Measurements from ENCODE around the gene MTMR10.

MTMR10 gene

GRCh38 chr15:31013863-31014607 is 22.6 kb upstream of the MTMR10 start:
- DNase-seq = no peak

- no peak for DNase-seq
These were observed 21.0 kb upstream of the MTMR10 start for GRCh38 chr15:31012455-31012854.

GRCh38 chr15:31010036-31010435 is 18.6 kb upstream of the MTMR10 start:
- DNase-seq = no peak

- DNase-seq = no peak
These were observed 14.2 kb upstream of the MTMR10 start for GRCh38 chr15:31005660-31006059.

- no peak for DNase-seq
These were observed 12.8 kb upstream of the MTMR10 start for GRCh38 chr15:31004220-31004733.

- DNase-seq = no peak
These were observed 10.3 kb upstream of the MTMR10 start for GRCh38 chr15:31001702-31002101.

GRCh38 chr15:30999729-31000128 is 8.3 kb upstream of the MTMR10 start:
- DNase-seq = no peak

- no peak for DNase-seq
These were observed 5.8 kb upstream of the MTMR10 start for GRCh38 chr15:30997270-30997669.

- no peak for DNase-seq
These were observed 929 bp upstream of the MTMR10 start for GRCh38 chr15:30992249-30992864.

- no peak for DNase-seq
These were observed 778 bp downstream of the MTMR10 start for GRCh38 chr15:30990446-30991254.

GRCh38 chr15:30990036-30990435 is 1.4 kb downstream of the MTMR10 start:
- DNase-seq = no peak

- no peak for DNase-seq
These were observed 6.3 kb downstream of the MTMR10 start for GRCh38 chr15:30985081-30985531.

GRCh38 chr15:30984542-30984941 is 6.9 kb downstream of the MTMR10 start:
- no peak for DNase-seq

- DNase-seq = no peak
These were observed 7.3 kb downstream of the MTMR10 start for GRCh38 chr15:30984118-30984517.

- DNase-seq = no peak
These were observed 12.0 kb downstream of the MTMR10 start for GRCh38 chr15:30979457-30979856.

GRCh38 chr15:30978328-30978727 is 13.1 kb downstream of the MTMR10 start:
- no peak for DNase-seq

- no peak for DNase-seq
These were observed 17.3 kb downstream of the MTMR10 start for GRCh38 chr15:30974112-30974511.

GRCh38 chr15:30973379-30973778 is 18.0 kb downstream of the MTMR10 start:
- no peak for DNase-seq

GRCh38 chr15:30969724-30970123 is 21.7 kb downstream of the MTMR10 start:
- DNase-seq = no peak

GRCh38 chr15:30963681-30964080 is 27.7 kb downstream of the MTMR10 start:
- no peak for DNase-seq

- no peak for DNase-seq
These were observed 28.8 kb downstream of the MTMR10 start for GRCh38 chr15:30962659-30963058.

- DNase-seq = no peak
These were observed 29.3 kb downstream of the MTMR10 start for GRCh38 chr15:30962079-30962478.

GRCh38 chr15:30958219-30958618 is 33.2 kb downstream of the MTMR10 start:
- no peak for DNase-seq

Data from activated gamma-delta T cell (primary cell).